ENCODE results near the gene RAB27B. TPM values are rescaled to one million over a fixed set of nuclear protein-coding genes. Genes with fewer than 3 reads are reported as not detected.

Gene RAB27B
- total RNA-seq, 1 donor from 2014 or later, result 6.1 TPM

DNA sequence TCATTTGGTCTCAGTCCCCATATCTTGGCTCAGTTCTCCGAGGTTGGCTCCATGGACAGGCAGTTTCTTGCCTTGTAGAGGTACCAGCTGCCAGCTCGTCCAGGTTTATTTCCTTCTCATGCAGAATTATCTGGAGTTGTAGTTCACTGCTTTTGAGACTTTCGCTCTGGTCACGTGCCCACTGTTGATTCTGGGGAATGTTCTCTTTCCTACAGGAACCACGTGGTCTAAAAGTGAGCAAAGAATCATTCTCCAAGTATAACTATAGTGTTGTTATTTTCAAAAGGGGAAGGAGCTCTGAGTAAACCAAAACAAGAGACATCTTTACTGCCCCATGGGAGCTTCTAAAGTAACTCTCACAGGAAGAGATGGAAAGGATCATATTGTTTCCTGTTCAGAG lies 41.2 kb upstream of the RAB27B start:
- Histone ChIP-seq H3K4me1 (peaks cover 16% of the 10 kb centered on the region), H3K4me3 (no peak overlapping the region), H3K36me3 (no peaks in the 10 kb centered on the region), H3K27ac (no peak overlapping the region), H3K9me3 (no peaks in the 10 kb centered on the region), H3K27me3 (no peaks in the 10 kb centered on the region)
- no peak for TF ChIP-seq POLR2A (IDR thresholded peaks at IDR 0.05)
- TF ChIP-seq, protein P1, sequence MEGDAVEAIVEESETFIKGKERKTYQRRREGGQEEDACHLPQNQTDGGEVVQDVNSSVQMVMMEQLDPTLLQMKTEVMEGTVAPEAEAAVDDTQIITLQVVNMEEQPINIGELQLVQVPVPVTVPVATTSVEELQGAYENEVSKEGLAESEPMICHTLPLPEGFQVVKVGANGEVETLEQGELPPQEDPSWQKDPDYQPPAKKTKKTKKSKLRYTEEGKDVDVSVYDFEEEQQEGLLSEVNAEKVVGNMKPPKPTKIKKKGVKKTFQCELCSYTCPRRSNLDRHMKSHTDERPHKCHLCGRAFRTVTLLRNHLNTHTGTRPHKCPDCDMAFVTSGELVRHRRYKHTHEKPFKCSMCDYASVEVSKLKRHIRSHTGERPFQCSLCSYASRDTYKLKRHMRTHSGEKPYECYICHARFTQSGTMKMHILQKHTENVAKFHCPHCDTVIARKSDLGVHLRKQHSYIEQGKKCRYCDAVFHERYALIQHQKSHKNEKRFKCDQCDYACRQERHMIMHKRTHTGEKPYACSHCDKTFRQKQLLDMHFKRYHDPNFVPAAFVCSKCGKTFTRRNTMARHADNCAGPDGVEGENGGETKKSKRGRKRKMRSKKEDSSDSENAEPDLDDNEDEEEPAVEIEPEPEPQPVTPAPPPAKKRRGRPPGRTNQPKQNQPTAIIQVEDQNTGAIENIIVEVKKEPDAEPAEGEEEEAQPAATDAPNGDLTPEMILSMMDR (IDR thresholded peaks at IDR 0.05), result no peak
- TF ChIP-seq POLR2AphosphoS5 (IDR thresholded peaks at IDR 0.05; ENCODE audit: insufficient read depth in 1 of 2, low read depth in 1 of 2), result no peak
- intact Hi-C loops (cut with DNase I), result no loop called here
- no peak for DNase-seq (ENCODE audit: extremely low spot score in 2 of 2)

DNA sequence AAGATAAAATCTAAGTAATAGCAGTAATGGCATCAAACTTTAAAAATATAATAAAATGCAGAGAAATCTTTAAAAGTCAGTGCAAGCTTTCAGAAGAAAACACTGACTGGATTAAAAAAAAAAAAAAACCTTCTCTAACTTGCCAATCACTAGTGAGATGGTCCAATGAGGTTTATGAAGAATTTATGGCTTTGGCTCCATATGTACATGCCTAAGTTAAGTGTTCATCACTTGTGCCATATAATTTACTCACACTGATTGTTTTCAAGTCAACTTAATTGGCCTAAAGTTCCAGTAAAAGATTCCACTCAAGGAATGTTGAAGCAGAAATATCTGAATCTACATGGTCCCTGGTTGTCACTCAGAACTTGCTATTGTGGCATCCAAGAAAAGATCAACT lies 40.7 kb upstream of the RAB27B start:
- Histone ChIP-seq H3K4me1 (peaks cover 16% of the 10 kb centered on the region), H3K4me3 (no peak overlapping the region), H3K27ac (no peak overlapping the region), H3K36me3 (no peaks in the 10 kb centered on the region), H3K27me3 (no peaks in the 10 kb centered on the region), H3K9me3 (no peaks in the 10 kb centered on the region)
- DNase-seq (ENCODE audit: extremely low spot score in 2 of 2), result no peak
- TF ChIP-seq POLR2AphosphoS5 (IDR thresholded peaks at IDR 0.05; ENCODE audit: insufficient read depth in 1 of 2, low read depth in 1 of 2) (no peak), POLR2A (IDR thresholded peaks at IDR 0.05) (no peak)
- TF ChIP-seq, protein P1 (IDR thresholded peaks at IDR 0.05), result no peak
- intact Hi-C loops (cut with DNase I), result no loop called here

DNA sequence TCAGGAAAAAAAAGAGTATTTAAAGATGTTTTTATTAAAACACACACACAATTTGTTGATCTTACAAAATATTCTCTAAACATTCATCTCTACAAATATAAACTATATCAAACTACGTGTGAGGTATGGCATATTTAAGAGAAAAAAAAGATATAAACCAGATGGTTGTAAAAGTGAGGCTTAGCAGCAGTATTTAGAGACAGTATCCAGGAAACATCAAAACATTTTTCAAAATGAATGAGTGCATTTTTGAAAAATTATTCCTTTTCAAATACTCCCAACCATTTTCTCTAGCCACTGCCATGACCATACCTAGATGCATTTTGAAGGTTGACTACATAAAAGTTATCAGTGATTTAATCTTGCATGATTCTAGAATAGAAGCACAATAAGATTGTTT lies 38.2 kb upstream of the RAB27B start:
- no peaks in the 10 kb centered on the region for H3K27me3 ChIP-seq
- no peak for DNase-seq (ENCODE audit: extremely low spot score in 2 of 2)
- H3K36me3 ChIP-seq, result no peaks in the 10 kb centered on the region
- no peaks in the 10 kb centered on the region for H3K9me3 ChIP-seq
- H3K4me1 ChIP-seq, result peaks cover 16% of the 10 kb centered on the region
- H3K4me3 ChIP-seq, result no peak overlapping the region
- no peak overlapping the region for H3K27ac ChIP-seq
- TF ChIP-seq POLR2AphosphoS5 (IDR thresholded peaks at IDR 0.05; ENCODE audit: insufficient read depth in 1 of 2, low read depth in 1 of 2) (no peak), POLR2A (IDR thresholded peaks at IDR 0.05) (no peak)
- TF ChIP-seq, protein P1 (IDR thresholded peaks at IDR 0.05), result no peak
- intact Hi-C loops (cut with DNase I), result no loop called here

DNA sequence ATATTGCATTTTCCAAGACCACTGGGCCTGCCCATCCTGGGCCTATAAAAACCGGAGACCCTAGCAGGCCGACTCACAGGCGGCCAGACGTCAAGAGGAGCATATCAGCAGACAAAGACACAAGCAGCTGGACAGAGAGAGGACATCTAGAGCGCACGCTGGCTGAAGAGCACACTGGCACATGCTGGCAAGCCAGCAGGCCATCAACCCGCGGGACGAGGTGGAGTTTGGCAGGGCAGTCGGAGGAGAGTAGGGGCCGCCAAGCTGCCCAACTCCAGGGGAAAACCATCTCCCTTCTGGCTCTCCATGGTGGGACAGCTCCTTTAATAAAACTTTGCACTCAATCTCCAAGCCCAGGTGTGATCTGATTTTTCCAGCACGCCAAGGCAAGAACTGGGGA lies 36.6 kb upstream of the RAB27B start:
- no peak for DNase-seq (ENCODE audit: extremely low spot score in 2 of 2)
- Histone ChIP-seq H3K27me3 (no peaks in the 10 kb centered on the region), H3K4me1 (peaks cover 16% of the 10 kb centered on the region), H3K36me3 (no peaks in the 10 kb centered on the region), H3K9me3 (no peaks in the 10 kb centered on the region), H3K27ac (no peak overlapping the region), H3K4me3 (no peak overlapping the region)
- intact Hi-C loops (cut with DNase I), result no loop called here
- TF ChIP-seq POLR2AphosphoS5 (IDR thresholded peaks at IDR 0.05; ENCODE audit: insufficient read depth in 1 of 2, low read depth in 1 of 2), result no peak
- TF ChIP-seq POLR2A (IDR thresholded peaks at IDR 0.05), result no peak
- TF ChIP-seq, protein P1 (IDR thresholded peaks at IDR 0.05), result no peak

DNA sequence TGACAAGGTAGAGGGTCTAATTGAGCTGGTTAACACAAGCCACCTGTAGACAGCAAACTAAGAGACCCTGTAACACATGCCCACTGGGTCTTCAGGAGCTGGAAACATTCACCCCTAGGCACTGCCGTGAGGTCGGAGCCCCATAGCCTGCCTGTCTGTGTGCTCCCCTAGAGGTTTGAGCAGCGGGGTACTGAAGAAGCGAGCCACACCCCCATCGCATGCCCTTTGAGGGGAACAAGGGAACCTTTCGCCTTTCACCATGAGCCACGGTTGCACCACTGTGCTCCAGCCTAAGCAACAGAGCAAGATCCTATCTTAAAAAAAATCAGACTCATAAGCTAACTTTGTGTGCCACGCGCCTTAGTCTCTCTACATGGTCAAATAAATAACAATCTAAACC lies 36.2 kb upstream of the RAB27B start:
- intact Hi-C loops (cut with DNase I), result no loop called here
- no peak for DNase-seq (ENCODE audit: extremely low spot score in 2 of 2)
- H3K27ac ChIP-seq, result no peak overlapping the region
- H3K4me1 ChIP-seq, result peaks cover 12% of the 10 kb centered on the region
- no peaks in the 10 kb centered on the region for H3K36me3 ChIP-seq
- no peaks in the 10 kb centered on the region for H3K27me3 ChIP-seq
- H3K9me3 ChIP-seq, result no peaks in the 10 kb centered on the region
- no peak overlapping the region for H3K4me3 ChIP-seq
- TF ChIP-seq POLR2A (IDR thresholded peaks at IDR 0.05), result no peak

DNA sequence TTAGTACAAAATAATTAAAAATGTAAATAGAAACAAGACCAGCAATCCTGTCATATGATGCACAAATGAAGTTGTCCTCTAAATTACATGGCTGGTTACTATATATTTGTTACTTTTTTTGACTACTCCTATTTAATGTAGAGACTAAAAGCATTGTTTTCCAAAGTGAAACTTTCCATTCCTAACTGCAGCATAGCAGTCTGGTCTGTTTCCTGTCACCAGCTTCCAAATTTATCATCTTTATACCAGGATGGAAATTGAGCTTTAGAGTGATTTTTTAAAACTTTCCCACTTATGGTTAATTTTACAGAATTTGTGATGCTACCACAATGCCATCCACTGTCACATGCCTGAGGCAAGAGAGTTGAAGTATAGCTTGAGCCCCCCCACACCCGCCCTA lies 33.5 kb upstream of the RAB27B start:
- no peak for DNase-seq (ENCODE audit: extremely low spot score in 2 of 2)
- H3K27ac ChIP-seq, result no peak overlapping the region
- no peaks in the 10 kb centered on the region for H3K4me1 ChIP-seq
- no peaks in the 10 kb centered on the region for H3K27me3 ChIP-seq
- TF ChIP-seq, protein P1 (IDR thresholded peaks at IDR 0.05), result no peak
- TF ChIP-seq POLR2AphosphoS5 (IDR thresholded peaks at IDR 0.05; ENCODE audit: insufficient read depth in 1 of 2, low read depth in 1 of 2), result no peak
- no peak for TF ChIP-seq POLR2A (IDR thresholded peaks at IDR 0.05)
- no peaks in the 10 kb centered on the region for H3K36me3 ChIP-seq
- H3K9me3 ChIP-seq, result no peaks in the 10 kb centered on the region
- intact Hi-C loops (cut with DNase I), result no loop called here
- H3K4me3 ChIP-seq, result no peak overlapping the region

Data from vagina (tissue), 2 donors.